HepG2 (cell line): Measurements from ENCODE around the gene MAP3K2. TPM values are rescaled to one million over a fixed set of nuclear protein-coding genes. Genes with fewer than 3 reads are reported as not detected.
A peak's percentile ranks its signal among the peaks of the same experiment; 100 is the strongest.

Source experiments
- ASH2L ChIP-seq: fragments of 300-600, 200-600 bp; sonication (generic); IDR thresholded peaks from 2 replicates; pipeline ENCODE4 v1.7.0; 2017; ENCODE audit warnings: low read depth, mild to moderate bottlenecking, moderate library complexity, mixed read lengths, low read length; ENCODE audit not compliant: insufficient read length
- KLF11 ChIP-seq: IDR thresholded peaks from 2 replicates; pipeline ENCODE4 v1.6.1; 2016; ENCODE audit warnings: missing compliant biosample characterization
- MAF1 ChIP-seq: sonication (generic); formaldehyde crosslinking; IDR thresholded peaks from 2 replicates; pipeline ENCODE4 v1.5.0; 2020; ENCODE audit warnings: missing genetic modification reagents, borderline replicate concordance
- MAFG ChIP-seq: sonication (generic); formaldehyde crosslinking; IDR thresholded peaks from 2 replicates; pipeline ENCODE4 v1.5.1; 2020; ENCODE audit warnings: mild to moderate bottlenecking, missing genetic modification reagents
- POLR2AphosphoS2 ChIP-seq: IDR thresholded peaks from 2 replicates; pipeline ENCODE4 v1.6.1; 2011; ENCODE audit warnings: low read depth, low read length, improper control_type of control experiment
- REST ChIP-seq, 2 experiments: IDR thresholded peaks; 2 replicates each; pipeline ENCODE4 v1.6.1; 2011 to 2012; ENCODE audit warnings: low read length in 2 of 2, borderline replicate concordance in 1 of 2, low read depth in 1 of 2, mild to moderate bottlenecking in 1 of 2, moderate library complexity in 1 of 2
- REXO4 ChIP-seq: sonication (generic); formaldehyde crosslinking; IDR thresholded peaks from 2 replicates; pipeline ENCODE4 v1.8.0; 2022; ENCODE audit warnings: missing genetic modification reagents, mild to moderate bottlenecking, borderline replicate concordance
- SOX13 ChIP-seq, 3 experiments: fragments of 450-650 bp in 1 of 3; sonication (generic) in 1 of 3; formaldehyde crosslinking in 1 of 3; IDR thresholded peaks in 2 of 3; conservative IDR thresholded peaks in 1 of 3; 2 replicates each; pipeline versions ENCODE4 v1.5.0 to v1.6.1; 2016 to 2020; ENCODE audit warnings: antibody characterized with exemption in 1 of 3, mild to moderate bottlenecking in 1 of 3, missing compliant biosample characterization in 1 of 3, missing genetic modification reagents in 1 of 3, moderate library complexity in 1 of 3
- TOPORS ChIP-seq: sonication (generic); formaldehyde crosslinking; IDR thresholded peaks from 2 replicates; pipeline ENCODE4 v1.8.0; 2023; ENCODE audit warnings: mild to moderate bottlenecking, missing genetic modification reagents
- ZBTB46 ChIP-seq: sonication (generic); formaldehyde crosslinking; IDR thresholded peaks from 2 replicates; pipeline ENCODE4 v1.4.0; 2020; ENCODE audit warnings: mild to moderate bottlenecking, missing genetic modification reagents, borderline replicate concordance
- ZNF335 ChIP-seq: sonication (generic); formaldehyde crosslinking; IDR thresholded peaks from 2 replicates; pipeline ENCODE4 v1.4.0; 2020; ENCODE audit warnings: missing genetic modification reagents
- ZNF567 ChIP-seq: sonication (generic); formaldehyde crosslinking; IDR thresholded peaks from 2 replicates; pipeline ENCODE4 v1.8.1; 2023; ENCODE audit warnings: mild to moderate bottlenecking, missing genetic modification reagents, borderline replicate concordance
- ZNF761 ChIP-seq: sonication (generic); formaldehyde crosslinking; conservative IDR thresholded peaks from 2 replicates; pipeline ENCODE4 v1.4.0; 2020; ENCODE audit warnings: mild to moderate bottlenecking, missing genetic modification reagents
- polyA plus RNA-seq, 8 experiments: library from polyadenylated mRNA; depleted of rRNA in 3 of 8; stranded (reverse) in 7 of 8; unstranded in 1 of 8; fragments of >200 nt; fragmentation: Illumina TruSeq in 4 of 8; extraction: Trizol in 4 of 8; gene quantifications; 2 replicates each; pipeline versions ENCODE4 v1.2.1 to v1.2.3, GENCODE V29; 2011 to 2016; ENCODE audit warnings: low read depth in 4 of 8, missing spikeins in 1 of 8, mixed read lengths in 1 of 8; ENCODE audit not compliant: insufficient read depth in 1 of 8
- total RNA-seq, 5 experiments: library from RNA; depleted of rRNA; stranded (reverse); fragments of >200 nt; fragmentation: Illumina TruSeq; extraction: Trizol; gene quantifications; 2 replicates each; pipeline ENCODE4 v1.2.3, GENCODE V29; 2016; ENCODE audit warnings: low read depth in 1 of 5
- TF ChIP-seq, protein P1 (sequence below), 2 experiments: sonication (generic) in 1 of 2; formaldehyde crosslinking in 1 of 2; IDR thresholded peaks; 2 replicates each; pipeline versions ENCODE4 v1.4.0 to v1.6.1; 2016 to 2020; ENCODE audit warnings: borderline replicate concordance in 1 of 2, low read depth in 1 of 2, mild to moderate bottlenecking in 1 of 2, missing genetic modification reagents in 1 of 2
- TF ChIP-seq, protein P2 (sequence below): sonication (generic); formaldehyde crosslinking; IDR thresholded peaks from 2 replicates; pipeline ENCODE4 v1.8.0; 2022; ENCODE audit warnings: mild to moderate bottlenecking, missing genetic modification reagents, moderate library complexity

MAP3K2 gene
- total and polyA plus RNA-seq, 2 of the 13 experiments (the other 11 are each of a cell fraction or from before 2014, with no cell fraction given): 12.2 to 37.2 TPM

GRCh38 chr2:127386764-127387654 lies 766 bp downstream of the MAP3K2 start (continued):
- TF ChIP-seq, protein P1, sequence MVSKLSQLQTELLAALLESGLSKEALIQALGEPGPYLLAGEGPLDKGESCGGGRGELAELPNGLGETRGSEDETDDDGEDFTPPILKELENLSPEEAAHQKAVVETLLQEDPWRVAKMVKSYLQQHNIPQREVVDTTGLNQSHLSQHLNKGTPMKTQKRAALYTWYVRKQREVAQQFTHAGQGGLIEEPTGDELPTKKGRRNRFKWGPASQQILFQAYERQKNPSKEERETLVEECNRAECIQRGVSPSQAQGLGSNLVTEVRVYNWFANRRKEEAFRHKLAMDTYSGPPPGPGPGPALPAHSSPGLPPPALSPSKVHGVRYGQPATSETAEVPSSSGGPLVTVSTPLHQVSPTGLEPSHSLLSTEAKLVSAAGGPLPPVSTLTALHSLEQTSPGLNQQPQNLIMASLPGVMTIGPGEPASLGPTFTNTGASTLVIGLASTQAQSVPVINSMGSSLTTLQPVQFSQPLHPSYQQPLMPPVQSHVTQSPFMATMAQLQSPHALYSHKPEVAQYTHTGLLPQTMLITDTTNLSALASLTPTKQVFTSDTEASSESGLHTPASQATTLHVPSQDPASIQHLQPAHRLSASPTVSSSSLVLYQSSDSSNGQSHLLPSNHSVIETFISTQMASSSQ (IDR thresholded peaks at IDR 0.05; ENCODE audit: low read depth): no peak; the same call in 1 of the 2 replicates
- TF ChIP-seq, protein P1 (CRISPR knock-in tag; IDR thresholded peaks at IDR 0.05; ENCODE audit: borderline replicate concordance): peak; percentile 45; the same call in 1 of the 2 replicates
- no peak for TF ChIP-seq ZBTB46 (CRISPR knock-in tag)
- peak; percentile 66 for TF ChIP-seq KLF11 (CRISPR knock-in tag)
- TF ChIP-seq TOPORS: peak; percentile 40; the same call in 1 of the 2 replicates
- no peak for TF ChIP-seq POLR2AphosphoS2
- TF ChIP-seq ZNF761 (CRISPR knock-in tag): no peak
- peak in 1 of 2 experiments; percentile 67; a peak in 1 of 4 replicates for TF ChIP-seq REST (IDR thresholded peaks at IDR 0.05; ENCODE audit: borderline replicate concordance in 1 of 2, low read depth in 1 of 2, low read length in 2 of 2)
- 0 out of 2 replicates have a peak, but pooled peaks have one; percentile 14 for TF ChIP-seq MAFG (CRISPR knock-in tag)
- TF ChIP-seq, protein P2, sequence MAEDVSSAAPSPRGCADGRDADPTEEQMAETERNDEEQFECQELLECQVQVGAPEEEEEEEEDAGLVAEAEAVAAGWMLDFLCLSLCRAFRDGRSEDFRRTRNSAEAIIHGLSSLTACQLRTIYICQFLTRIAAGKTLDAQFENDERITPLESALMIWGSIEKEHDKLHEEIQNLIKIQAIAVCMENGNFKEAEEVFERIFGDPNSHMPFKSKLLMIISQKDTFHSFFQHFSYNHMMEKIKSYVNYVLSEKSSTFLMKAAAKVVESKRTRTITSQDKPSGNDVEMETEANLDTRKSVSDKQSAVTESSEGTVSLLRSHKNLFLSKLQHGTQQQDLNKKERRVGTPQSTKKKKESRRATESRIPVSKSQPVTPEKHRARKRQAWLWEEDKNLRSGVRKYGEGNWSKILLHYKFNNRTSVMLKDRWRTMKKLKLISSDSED: peak; percentile 94; the same call in 1 of the 2 replicates
- TF ChIP-seq SOX13 (IDR thresholded peaks at IDR 0.05): no peak
- 0 out of 4 replicates have a peak, but pooled peaks of 1 of the 2 experiments have one; percentile 32 for TF ChIP-seq SOX13 (CRISPR knock-in tag; conservative IDR thresholded peaks at IDR 0.05 in 1 of 2, IDR thresholded peaks at IDR 0.05 in 1 of 2)
- no peak for TF ChIP-seq REXO4
- no peak for TF ChIP-seq ZNF567 (CRISPR knock-in tag)
- TF ChIP-seq ASH2L: peak; percentile 85
- no peak for TF ChIP-seq MAF1 (CRISPR knock-in tag)
- TF ChIP-seq ZNF335 (CRISPR knock-in tag): no peak
